Aorta (tissue), 5 donors: Measurements from ENCODE around the gene GLG1. TPM values are rescaled to one million over a fixed set of nuclear protein-coding genes. Genes with fewer than 3 reads are reported as not detected.
A peak's percentile ranks its signal among the peaks of the same experiment; 100 is the strongest.

ENCODE experiments used
- ATAC-seq: fragments of 200-7000 bp; cut with Tn5 transposase; one replicate; pipeline ENCODE4 v1.9.1; 2022; ENCODE audit warnings: moderate library complexity; ENCODE audit not compliant: low FRiP score
- DNase-seq, 2 donors: peaks; one replicate each; pipeline ENCODE4 v3.0.0-alpha.2; 2020
- H3K27ac ChIP-seq, 2 donors: one replicate each; pipeline ENCODE4 v1.5.1; 2013; ENCODE audit warnings: low read length in 2 of 2, mild to moderate bottlenecking in 2 of 2, moderate library complexity in 2 of 2, control low read depth in 1 of 2, inconsistent platforms in 1 of 2, low read depth in 1 of 2
- H3K27me3 ChIP-seq, 2 donors: one replicate each; pipeline ENCODE4 v1.6.1; 2013; ENCODE audit warnings: control low read depth in 1 of 2, low read length in 1 of 2, mild to moderate bottlenecking in 1 of 2, moderate library complexity in 1 of 2; ENCODE audit not compliant: insufficient read depth in 2 of 2, control insufficient read depth in 1 of 2
- H3K36me3 ChIP-seq, 2 donors: one replicate each; pipeline ENCODE4 v1.6.1; 2013; ENCODE audit warnings: control low read depth in 1 of 2, low read length in 1 of 2, mild to moderate bottlenecking in 1 of 2; ENCODE audit not compliant: insufficient read depth in 2 of 2, control insufficient read depth in 1 of 2
- H3K4me1 ChIP-seq, 2 donors: one replicate each; pipeline ENCODE4 v1.6.1; 2013; ENCODE audit warnings: low read length in 2 of 2, control low read depth in 1 of 2, mild to moderate bottlenecking in 1 of 2, moderate library complexity in 1 of 2; ENCODE audit not compliant: insufficient read depth in 2 of 2, control insufficient read depth in 1 of 2
- H3K4me3 ChIP-seq, 2 donors: one replicate each; pipeline ENCODE4 v1.5.1; 2013; ENCODE audit warnings: low read length in 2 of 2, control low read depth in 1 of 2, mild to moderate bottlenecking in 1 of 2
- H3K9me3 ChIP-seq: one replicate; pipeline ENCODE4 v1.6.1; 2013; ENCODE audit warnings: mild to moderate bottlenecking, low read length; ENCODE audit not compliant: control insufficient read depth
- WGBS, 2 donors: extraction: QIAGEN DNeasy Blood & Tissue Kit; methylation state at CpG; one replicate each; pipeline ENCODE4 v1.1.7; 2013; 5-methylcytosine and 5-hydroxymethylcytosine counted together
- intact Hi-C, 2 donors: fragments of 100-400 bp; cut with DNase I; formaldehyde crosslinking; loops; one replicate each; pipeline versions ENCODE4 v1.14.2 to v1.15.0; 2022
- polyA plus RNA-seq, 2 donors: library from polyadenylated mRNA; stranded (reverse); fragments of 200-250 nt; gene quantifications; one replicate each; pipeline ENCODE4 v1.2.3, GENCODE V29; 2013
- total RNA-seq, 2 donors: library from RNA; stranded (reverse); fragmentation: NEBNext Ultra II Directional; extraction: Animal tissue kit (Norgen Biotek cat#: 25700); gene quantifications; one replicate each; pipeline ENCODE4 v1.2.1, GENCODE V29; 2021
- donor health status: healthy with polysubstance abuse.
- donor health status: Bipolar disorder and iron deficiency.
- donor health status: DM: no; HTN: no; CAD: no.
- donor health status: DM: no; HTN: no; CAD: no.
- donor health status: DM: yes; HTN: yes; CAD: no.

GLG1 gene
- total and polyA plus RNA-seq, 4 donors, result 26.2 to 173 (median 114) TPM

GRCh38 chr16:74637742-74638453 lies 31.0 kb upstream of the GLG1 start:
- no peaks in the 10 kb centered on the region for H3K27me3 ChIP-seq
- no peaks in the 10 kb centered on the region for H3K9me3 ChIP-seq
- DNase-seq (no peak), ATAC-seq (no peak)
- intact Hi-C loops, result no loop called here
- WGBS, 2 donors, result 79 to 82% methylated on average over 7 of the region's 7 CpGs
- H3K27ac ChIP-seq, result peak overlapping the region in 1 of 2 donors; percentile 25
- no peak overlapping the region for H3K4me3 ChIP-seq
- peaks cover 4% of the 10 kb centered on the region in 2 donors for H3K36me3 ChIP-seq
- H3K4me1 ChIP-seq, result no peaks in the 10 kb centered on the region

GRCh38 chr16:74635303-74635702 lies 28.4 kb upstream of the GLG1 start:
- DNase-seq (no peak), ATAC-seq (no peak)
- Histone ChIP-seq H3K9me3 (no peaks in the 10 kb centered on the region), H3K4me3 (no peak overlapping the region), H3K27ac (no peak overlapping the region), H3K4me1 (no peaks in the 10 kb centered on the region), H3K27me3 (no peaks in the 10 kb centered on the region), H3K36me3 (peaks cover 6 to 11% of the 10 kb centered on the region in 2 donors)
- intact Hi-C loops, result no loop called here
- WGBS, 2 donors, result 77 to 86% methylated on average over 5 of the region's 5 CpGs

- Histone ChIP-seq H3K27ac (no peak overlapping the region), H3K9me3 (no peaks in the 10 kb centered on the region), H3K27me3 (no peaks in the 10 kb centered on the region), H3K4me1 (no peaks in the 10 kb centered on the region), H3K36me3 (peaks cover 6 to 11% of the 10 kb centered on the region in 2 donors), H3K4me3 (no peak overlapping the region)
- ATAC-seq (no peak), DNase-seq (no peak)
- 84 to 90% methylated on average over 7 of the region's 7 CpGs for WGBS, 2 donors
- intact Hi-C loops, result no loop called here
Observed at GRCh38 chr16:74633686-74634085, 26.8 kb upstream of the GLG1 start.

- Histone ChIP-seq H3K4me3 (no peak overlapping the region), H3K36me3 (peaks cover 3 to 23% of the 10 kb centered on the region in 2 donors), H3K27me3 (no peaks in the 10 kb centered on the region), H3K27ac (peak overlapping the region in 1 of 2 donors; percentile 15), H3K4me1 (no peaks in the 10 kb centered on the region), H3K9me3 (no peaks in the 10 kb centered on the region)
- intact Hi-C loops, result loop anchor here in 1 of 2 donors (10.0 kb wide), 1 partner anchor 123 kb away; no protein-coding TSS in a partner anchor
- 44 to 46% methylated on average over 6 of the region's 6 CpGs for WGBS, 2 donors
- no peak for ATAC-seq
- DNase-seq, result no peak
Observed at GRCh38 chr16:74627506-74628220, 20.7 kb upstream of the GLG1 start.

- H3K4me1 ChIP-seq, result no peaks in the 10 kb centered on the region
- ATAC-seq (no peak), DNase-seq (no peak)
- peaks cover 3 to 18% of the 10 kb centered on the region in 2 donors for H3K36me3 ChIP-seq
- no peak overlapping the region for H3K4me3 ChIP-seq
- H3K27ac ChIP-seq, result no peak overlapping the region
- no peaks in the 10 kb centered on the region for H3K9me3 ChIP-seq
- no peaks in the 10 kb centered on the region for H3K27me3 ChIP-seq
- intact Hi-C loops, result loop anchor here in 1 of 2 donors (10.0 kb wide), 1 partner anchor 122 kb away; no protein-coding TSS in a partner anchor
- 0 to 20% methylated on average over 1 of the region's 1 CpG for WGBS, 2 donors
Observed at GRCh38 chr16:74626741-74627416, 20.0 kb upstream of the GLG1 start.

GRCh38 chr16:74625500-74626350 lies 18.8 kb upstream of the GLG1 start:
- Histone ChIP-seq H3K4me1 (no peaks in the 10 kb centered on the region), H3K27ac (no peak overlapping the region), H3K27me3 (no peaks in the 10 kb centered on the region), H3K4me3 (no peak overlapping the region), H3K36me3 (peaks cover 3 to 15% of the 10 kb centered on the region in 2 donors), H3K9me3 (no peaks in the 10 kb centered on the region)
- ATAC-seq, result no peak
- intact Hi-C loops, result loop anchor here in 1 of 2 donors (10.0 kb wide), 1 partner anchor 121 kb away; no protein-coding TSS in a partner anchor
- DNase-seq, result no peak
- WGBS, 2 donors, result 90 to 92% methylated on average over 14 of the region's 14 CpGs

GRCh38 chr16:74623839-74624235 lies 16.9 kb upstream of the GLG1 start:
- Histone ChIP-seq H3K27me3 (no peaks in the 10 kb centered on the region), H3K4me3 (no peak overlapping the region), H3K27ac (no peak overlapping the region), H3K4me1 (no peaks in the 10 kb centered on the region), H3K36me3 (peaks cover 3 to 15% of the 10 kb centered on the region in 2 donors), H3K9me3 (no peaks in the 10 kb centered on the region)
- intact Hi-C loops, result loop anchor here in 1 of 2 donors (10.0 kb wide), 1 partner anchor 119 kb away; no protein-coding TSS in a partner anchor
- DNase-seq (no peak), ATAC-seq (no peak)
- WGBS, 2 donors, result 71 to 73% methylated on average over 6 of the region's 6 CpGs
